ENCODE measurements around the gene RPL35.
"Not testable (repeated sequence)": the region's sequence is repeated elsewhere in the genome, so short reads cannot be mapped to it uniquely, and the experiment has no call there.

RPL35 gene

DNA sequence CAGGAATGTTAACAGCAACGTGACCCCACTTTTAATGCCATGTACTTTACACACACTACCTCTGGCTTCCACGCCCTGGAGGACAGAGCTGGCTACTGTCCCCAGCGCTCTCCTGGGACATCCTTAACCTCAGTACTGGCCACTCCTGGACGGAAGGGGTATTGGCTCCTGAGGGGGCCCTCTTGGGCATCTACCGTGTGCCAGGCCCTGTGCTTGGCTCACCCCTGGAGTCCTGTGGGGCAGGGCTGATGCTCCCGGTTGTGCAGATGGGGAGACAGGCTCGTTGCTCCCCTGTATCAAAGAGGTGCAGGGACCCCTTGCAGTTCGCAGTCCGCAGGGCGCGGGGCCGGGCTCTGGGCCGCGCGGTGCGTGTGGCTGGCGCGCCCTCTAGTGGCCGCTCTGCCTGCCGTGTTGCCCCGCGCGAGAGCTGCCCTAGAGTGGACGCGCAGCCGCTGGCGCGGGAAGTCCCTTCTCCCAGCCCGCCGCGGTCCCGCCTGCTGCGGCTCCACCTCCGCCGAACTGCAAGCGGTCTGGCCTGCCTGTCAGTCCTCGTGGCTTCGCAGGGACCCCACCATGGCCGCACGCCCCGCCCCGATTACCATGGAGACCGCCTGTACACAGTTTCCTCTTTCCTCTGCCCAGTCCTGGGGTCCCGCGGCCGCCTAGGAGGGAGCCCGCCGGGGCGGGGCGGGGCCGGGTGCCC, 8.8 kb downstream of the RPL35 start, which contains the start of gene WDR38:
WDR38 (plus strand) TSS at position 632 of the 703 bp plus-strand sequence. CDS start 72 bp downstream, outside the sequence.
- DNase-seq: peak in 44 of 56 donors; percentile 6 to 82 (median 50)

DNA sequence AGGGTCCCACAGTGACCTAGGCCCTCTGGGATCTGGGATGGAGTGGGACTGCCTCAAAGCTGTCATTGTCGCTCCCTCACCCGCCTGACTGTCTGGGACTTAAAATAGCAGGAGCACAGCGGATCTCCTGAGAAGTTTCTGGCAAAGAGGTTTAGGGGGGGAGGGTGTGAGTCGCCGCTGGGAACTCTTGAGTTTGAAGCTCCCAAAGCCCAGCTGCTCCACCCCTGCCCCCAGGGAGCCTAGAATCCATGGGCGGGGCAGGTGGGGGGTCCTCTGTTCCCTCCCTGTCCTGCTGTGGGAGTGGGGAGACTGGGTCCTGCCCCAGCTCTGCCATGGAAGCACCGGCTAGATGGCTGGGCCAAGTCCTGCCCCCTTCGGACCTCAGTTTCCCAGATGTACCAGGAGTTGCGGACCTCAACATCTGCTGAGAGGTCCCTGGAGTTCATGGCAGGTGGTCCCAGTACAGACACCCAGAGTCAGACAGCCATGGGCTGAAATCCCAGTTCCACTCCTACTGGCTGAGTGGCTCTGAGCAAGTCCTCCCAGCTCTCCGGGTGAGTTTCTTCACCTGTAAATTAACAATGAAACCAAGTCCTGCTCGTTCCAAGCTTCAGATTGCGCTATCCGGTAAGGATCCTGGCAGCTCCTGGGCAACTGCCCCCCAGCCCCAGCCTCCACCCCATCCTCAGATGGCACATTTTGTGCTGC, 9.5 kb downstream of the RPL35 start:
- DNase-seq: no peak

DNA sequence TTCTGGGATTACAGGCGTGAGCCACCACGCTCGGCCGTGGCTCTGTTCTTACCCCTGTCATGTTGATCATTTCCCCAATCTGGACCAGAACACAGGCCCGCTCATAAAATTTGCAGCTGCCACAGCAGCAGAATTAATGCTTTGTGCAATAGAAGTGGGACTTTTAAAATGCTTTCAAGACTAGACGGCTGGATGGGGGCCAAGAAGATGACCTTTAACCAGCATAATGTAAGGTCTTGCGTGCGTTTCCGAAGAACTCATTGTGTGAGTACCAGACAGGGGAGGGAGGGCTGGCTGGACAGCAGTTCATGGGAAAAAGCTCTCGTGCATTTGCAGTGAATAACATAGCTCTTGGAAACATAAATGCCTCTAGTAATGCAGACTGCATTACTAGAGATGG, 12.0 kb downstream of the RPL35 start:
- DNase-seq: no peak

DNA sequence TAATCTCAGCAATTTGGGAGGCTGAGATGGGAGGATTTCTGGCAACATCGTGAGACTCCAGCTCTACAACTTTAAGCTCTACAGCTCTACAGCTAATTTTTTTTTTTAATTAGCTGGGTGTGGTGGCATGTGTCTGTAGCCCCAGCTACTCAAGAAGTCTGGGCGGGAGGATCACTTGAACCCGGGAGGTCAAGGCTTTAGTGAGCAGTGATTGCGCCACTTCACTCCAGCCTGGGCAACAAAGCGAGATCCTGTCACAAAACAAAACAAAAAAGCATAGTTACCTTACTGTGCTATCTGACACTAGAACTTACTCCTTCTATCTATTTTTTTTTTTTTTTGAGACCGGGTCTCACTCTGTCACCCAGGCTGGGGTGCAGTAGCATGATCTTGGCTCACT, 14.8 kb downstream of the RPL35 start:
- no peak for DNase-seq

DNA sequence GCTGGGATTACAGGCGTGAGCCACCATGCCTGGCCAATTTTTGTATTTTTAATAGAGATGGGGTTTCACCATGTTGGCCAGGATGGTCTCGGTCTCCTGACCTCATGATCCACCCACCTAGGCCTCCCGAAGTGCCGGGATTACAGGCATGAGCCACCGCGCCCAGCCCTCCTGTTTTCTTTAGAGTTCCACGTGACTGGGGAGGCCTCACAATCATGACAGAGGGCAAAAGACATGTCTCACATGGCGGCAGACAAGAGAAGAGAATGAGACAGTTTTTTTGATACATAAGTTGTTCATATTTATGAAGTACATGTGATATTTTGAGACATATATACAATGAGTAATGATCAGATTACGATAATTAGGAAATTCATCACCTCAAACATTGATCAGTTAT, 15.3 kb downstream of the RPL35 start:
- DNase-seq: not testable (repeated sequence)

DNA sequence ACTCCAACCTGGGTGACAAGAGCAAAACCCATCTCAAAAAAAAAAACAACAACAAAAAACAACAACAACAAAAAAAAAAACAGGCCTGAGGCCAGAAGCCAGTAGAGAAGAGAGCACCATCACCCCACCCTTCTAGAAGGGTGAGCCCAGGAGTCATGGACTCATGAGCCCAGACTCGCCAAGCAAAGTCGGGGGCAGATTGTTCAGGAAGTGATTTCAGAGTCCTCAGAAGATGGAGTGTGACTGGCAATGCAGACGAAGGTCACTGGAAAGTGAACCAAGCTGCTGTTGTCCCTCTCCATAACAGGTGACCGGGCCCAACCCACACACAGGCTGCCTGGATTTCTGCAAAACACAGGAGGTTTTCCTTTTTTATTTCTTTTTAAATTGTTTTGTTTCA, 17.5 kb downstream of the RPL35 start:
- DNase-seq: no peak

DNA sequence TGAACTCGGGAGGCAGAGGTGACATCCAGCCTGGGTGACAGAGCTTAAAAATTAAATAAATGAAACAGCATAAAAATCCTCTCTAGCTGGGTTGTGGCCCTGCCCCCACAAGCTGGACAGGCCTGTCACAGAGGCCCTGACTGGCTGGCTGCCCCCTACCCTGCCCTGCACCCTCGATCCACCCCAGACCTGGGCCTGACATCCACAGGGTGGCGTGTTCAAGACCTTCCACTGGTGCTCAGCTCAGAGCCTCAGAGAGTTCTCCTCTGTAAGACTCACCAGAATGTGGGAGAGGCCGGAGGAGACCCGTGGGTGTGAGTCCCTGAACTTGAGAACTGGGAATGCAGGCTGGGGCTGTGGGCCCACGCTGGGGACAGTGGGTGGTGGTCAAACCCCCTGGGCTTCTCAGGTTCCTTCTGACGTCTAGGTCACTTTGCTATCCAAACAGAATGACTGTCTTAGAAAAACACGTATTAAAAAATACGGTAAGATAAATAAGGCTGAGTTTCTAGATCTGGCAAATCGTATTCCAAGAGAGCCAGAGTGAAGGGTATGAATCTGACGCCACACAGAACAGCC, 18.2 kb downstream of the RPL35 start:
- no peak for DNase-seq

DNA sequence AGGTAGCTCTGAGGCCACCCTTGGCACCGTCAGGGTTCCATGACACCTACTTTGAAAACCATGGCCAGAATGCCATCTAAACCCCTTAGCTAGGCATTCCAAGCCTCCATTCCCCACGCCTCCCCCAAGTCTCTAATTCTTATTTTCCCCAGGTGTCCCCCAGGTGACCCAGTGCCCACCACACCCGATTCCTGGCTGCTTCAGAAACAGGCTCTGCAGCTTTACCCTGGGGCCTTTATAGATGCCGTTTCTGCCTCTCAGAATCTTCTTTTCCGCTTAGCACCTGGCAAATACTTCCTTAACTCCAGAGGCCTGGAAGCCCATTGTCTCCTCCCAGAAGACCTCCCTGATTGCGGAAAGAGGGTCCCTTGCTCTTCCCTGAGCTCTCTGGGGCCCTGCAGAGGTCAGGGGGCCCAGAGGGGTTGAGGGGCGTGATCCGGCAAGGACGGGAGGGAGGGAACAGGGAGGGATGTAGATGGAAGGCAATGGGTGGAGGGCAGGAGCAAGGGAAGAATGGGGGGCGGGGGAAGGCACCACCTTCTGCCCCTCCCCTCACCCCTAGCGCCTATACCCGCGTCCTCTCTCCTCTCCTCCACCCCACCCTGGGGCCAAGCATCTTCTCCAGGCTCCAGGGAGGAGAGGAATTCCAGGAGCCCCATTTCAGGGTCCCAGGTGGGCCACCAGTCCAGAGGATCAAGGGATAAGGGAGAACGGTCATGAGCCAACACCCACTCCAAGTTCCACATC, 20.5 kb downstream of the RPL35 start:
- no peak for DNase-seq

DNA sequence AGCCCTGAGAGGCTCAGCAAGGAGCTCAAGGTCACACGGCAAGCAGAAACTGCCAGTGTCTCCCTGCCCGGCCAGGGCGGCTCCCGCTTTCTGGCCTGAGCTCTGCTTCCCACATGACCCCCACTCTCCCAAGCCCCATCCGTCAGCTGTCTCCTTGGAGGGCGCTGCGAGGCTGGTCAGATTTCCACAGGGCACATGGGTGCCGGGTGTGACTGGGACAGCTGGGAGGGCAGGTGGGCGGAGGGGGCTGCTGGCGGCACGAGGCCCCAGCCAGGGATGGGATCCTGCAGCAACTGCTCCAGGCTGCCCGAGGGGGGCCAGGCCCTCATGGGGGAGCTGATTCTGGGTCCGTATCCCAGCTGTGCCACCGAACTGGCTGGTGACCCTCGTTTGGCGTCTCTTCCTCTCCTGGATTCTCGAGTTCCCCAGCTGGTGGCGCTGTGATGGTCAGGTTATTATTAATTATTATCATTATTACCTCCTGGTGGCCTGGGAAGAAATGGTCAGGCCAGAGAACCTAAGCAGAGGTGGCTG, 21.4 kb downstream of the RPL35 start:
- DNase-seq: no peak

DNA sequence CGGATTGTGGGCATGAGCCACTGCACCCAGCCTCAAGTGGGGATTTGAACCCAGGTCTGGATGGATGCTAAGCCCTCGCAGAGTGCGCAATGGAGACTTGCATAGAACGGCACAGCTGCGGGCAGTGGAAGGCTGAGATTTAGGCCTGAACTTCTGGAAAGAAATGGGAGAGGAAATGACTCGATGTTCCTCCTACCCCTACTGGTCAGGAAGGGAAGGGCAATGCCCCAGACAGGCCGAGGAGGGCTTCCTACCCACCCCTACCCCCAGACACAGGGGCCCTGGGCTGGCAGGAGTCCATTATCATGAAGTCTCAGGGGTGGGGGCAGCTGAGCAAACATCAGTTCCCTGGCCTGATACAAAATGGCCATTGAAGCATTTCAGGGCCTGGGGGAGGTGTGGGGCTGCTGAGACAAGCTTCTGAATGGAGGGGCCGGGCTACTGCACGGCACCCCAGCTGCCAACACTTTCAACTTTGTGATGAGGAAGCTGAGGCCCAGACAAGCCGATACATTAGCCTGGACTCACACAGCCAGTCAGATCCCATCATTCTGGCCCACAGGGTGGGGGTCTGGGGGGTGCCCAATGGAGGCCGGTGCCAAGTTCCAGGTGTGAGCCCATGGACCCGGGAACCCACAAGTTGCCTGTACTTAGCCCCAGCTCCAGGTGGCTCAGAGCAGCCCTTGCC, 22.0 kb downstream of the RPL35 start:
- DNase-seq: no peak

DNA sequence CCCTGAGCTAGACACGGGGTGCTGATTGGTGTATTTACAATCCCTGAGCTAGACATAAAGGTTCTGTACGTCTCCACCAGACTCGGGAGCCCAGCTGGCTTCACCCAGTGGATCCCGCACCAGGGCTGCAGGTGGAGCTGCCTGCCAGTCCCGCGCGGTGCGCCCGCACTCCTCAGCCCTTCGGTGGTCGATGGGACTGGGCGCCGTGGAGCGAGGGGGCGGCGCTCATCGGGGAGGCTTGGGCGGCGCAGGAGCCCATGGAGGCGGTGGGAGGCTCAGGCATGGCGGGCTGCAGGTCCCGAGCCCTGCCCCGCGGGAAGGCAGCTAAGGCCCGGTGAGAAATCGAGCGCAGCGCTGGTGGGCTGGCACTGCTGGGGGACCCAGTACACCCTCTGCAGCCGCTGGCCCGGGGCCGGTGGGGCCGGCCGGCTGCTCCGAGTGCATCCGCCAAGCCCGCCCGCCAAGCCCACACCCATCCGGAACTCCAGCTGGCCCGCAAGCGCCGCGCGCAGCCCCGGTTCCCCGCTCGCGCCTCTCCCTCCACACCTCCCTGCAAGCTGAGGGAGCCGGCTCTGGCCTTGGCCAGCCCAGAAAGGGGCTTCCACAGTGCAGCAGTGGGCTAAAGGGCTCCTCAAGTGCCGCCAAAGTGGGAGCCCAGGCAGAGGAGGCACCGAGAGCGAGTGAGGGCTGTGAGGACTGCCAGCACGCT, 23.0 kb downstream of the RPL35 start:
- DNase-seq: not testable (repeated sequence)

DNA sequence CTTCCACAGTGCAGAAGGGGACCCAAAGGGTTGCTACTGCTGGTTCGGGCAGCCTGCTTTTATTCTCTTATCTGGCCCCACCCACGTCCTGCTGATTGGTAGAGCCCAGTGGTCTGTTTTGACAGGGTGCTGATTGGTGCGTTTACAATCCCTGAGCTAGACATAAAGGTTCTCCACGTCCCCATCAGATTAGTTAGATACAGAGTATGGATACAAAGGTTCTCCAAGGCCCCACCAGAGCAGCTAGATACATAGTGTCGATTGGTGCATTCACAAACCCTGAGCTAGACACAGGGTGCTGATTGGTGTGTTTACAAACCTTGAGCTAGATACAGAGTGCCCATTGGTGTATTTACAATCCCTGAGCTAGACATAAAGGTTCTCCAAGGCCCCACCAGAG, 23.6 kb downstream of the RPL35 start:
- not testable (repeated sequence) for DNase-seq

DNA sequence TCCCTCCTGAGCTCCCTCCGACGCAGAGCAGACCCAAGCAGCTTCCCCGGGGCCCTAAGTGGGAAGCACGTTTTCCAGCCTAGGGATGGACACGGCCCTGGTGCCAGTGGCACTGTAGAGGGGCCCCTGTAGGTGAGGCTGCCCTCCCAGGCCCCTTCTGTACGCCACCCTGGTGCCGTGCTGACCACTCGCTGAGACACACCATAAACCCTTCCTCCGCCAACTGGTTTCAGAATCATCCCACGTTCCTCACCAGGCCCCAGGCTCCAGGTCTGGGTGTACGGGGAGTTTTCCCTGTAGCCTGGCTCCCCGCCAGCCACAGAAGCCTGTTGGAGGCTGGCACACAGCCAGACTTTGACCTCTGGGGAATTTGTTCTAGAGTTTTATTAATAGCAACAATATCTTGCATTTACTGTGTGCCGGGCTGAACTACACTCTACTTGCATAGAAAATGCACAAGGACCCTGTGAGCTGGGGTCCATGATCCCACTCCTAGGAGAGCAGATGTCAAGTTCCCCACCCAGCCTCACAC, 26.7 kb downstream of the RPL35 start:
- peak in 8 of 56 donors; percentile 12 to 41 (median 24) for DNase-seq

DNA sequence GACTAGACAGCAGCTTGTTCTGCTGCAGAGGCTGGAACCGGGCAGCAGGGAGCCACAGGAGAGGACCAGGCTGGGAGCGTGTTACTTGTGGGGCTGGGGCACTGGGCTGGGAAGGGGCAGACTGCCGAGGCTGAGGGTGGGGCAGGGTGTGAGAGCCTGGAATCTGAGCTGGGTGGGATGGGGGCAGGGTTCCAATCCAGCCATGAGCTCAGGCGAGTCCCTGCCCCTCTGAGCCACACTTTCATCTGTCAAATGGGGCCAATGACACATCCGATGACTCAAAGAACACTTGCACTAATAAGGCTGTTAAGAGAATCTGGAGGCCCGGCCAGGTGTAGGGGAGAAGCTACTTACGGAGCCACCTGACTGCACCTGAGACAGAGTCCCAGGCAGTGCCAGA, 27.2 kb downstream of the RPL35 start:
- no peak for DNase-seq

DNA sequence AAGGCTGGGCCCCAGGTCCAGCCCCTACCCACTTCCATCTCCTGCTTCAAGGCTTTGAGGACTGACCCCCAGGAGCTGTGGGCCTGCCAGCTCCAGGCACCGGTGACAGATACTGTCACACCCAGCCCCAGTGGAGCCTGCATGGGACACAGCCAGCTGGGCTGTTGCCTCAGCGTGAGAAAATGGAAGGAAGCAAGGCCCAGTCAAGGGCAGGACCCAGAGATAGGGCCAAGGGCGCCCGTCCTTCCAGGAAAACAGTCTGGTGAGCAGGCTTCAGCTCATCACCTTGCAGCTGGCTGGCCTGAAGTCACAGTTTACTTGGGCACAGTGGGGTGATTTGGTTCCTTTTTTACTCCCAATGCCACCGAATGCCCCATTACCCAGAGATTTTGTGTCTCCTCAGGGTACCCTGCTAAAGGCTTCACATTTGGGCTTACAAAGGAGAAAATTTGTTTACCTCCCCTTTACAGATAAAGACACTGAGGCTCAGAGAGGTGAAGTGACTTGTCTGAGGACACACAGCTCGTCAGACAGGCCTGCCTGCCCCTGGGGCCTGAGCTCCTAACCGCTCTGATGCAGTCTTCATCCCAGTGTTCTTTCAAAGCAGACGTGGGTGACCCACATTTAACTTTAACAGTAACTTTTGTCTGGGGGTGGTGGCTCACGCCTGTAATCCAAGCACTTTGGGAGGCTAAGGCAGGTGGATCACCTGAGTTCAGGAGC, 30.0 kb downstream of the RPL35 start:
- DNase-seq: no peak

DNA sequence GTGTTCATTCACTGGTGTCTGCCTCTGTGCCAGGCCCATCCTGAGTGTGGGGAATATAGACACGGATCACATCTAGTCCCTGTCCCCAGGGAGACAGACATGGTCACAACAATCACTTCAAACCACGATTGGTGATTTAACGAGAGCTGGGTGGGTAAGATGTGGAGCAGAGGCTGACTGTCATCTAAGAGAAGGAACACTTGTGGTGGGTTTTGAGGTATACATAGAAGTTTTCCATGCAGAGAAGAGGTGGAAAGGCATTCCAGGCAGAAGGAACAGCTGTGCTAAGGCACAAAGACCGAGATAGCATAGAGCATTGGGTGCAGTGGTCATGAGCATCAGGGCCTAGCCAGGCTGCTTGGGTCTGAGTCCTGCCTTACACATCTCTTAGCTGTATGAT, 31.2 kb downstream of the RPL35 start:
- DNase-seq: no peak

DNA sequence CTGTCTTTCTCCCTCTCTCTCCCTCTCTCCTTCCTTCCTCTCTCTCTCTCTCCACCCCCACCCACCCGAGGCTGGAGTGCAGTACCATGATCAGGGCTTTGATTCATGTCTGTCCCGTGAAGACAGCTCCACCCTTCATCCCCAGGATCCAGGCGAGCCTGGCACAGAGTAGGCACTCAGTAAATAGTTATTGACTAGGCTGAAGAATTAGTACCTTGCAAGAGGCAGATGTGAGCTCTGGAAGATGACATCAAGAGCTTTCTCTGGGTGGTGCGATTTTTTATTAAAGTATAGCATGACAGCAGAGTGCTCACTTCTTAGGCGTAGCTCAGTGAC, 32.5 kb downstream of the RPL35 start:
- no peak for DNase-seq

DNA sequence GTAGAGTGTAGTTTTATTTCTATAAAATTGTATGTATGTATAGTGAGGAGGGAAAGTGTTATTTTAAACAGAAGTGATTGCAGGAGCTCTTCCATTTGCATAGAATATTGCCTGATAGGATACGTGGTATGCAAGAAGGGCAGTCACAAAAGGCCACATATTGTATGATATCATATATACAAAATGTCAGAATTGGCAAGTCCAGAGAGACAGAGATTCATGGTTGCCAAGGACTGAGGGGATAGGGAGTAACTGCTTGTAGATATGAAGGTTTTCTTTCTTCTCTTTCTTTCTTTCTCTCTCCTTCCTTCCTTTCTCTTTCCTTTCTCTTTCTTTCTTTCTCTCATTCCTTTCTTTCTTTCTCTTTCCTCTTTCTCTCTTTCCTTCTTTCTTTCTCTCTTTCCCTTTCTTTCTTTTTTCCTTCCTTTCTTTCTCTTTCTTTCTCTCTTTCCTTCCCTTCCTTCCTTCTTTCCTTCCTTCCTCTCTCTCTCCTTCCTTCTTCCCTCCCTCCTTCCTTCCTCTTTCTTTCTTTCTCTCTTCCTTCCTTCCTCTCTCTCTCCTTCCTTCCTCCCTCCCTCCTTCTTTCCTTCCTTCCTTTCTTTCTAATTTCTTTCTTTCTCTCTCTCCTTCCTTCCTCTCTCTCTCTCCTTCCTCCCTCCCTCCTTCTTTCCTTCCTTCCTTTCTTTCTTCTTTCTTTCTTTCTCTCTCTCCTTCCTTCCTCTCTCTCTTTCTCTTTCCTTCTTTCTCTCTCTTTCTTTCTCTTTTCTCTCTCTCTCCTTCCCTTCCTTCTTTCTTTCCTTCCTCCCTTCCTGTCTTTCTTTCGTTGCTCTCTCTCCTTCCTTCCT, 33.0 kb downstream of the RPL35 start:
- DNase-seq: no peak
